Activated naive CD4-positive, alpha-beta T cell treated with anti-CD3 and anti-CD28 coated beads, Interleukin-2, amount 50 U/mL, for 72 hours (primary cell): ENCODE data around the gene CYTH2. TPM values are rescaled to one million over a fixed set of nuclear protein-coding genes. Genes with fewer than 3 reads are reported as not detected.

Experiments used
- total RNA-seq, 2 donors: library from RNA; stranded (reverse); gene quantifications; one replicate each; pipeline ENCODE4 v1.2.3, GENCODE V29; 2022

CYTH2 gene
- total RNA-seq, 2 donors from 2014 or later: 32.4 to 64.1 TPM

Other genes starting within 250 kb of the CYTH2 start
- 100 to 1,000 TPM in 1 of 2 donors, 10 to 100 TPM in 1; 99.5 to 147 TPM for gene CARD8, start 213.5 kb upstream of the CYTH2 start, total RNA-seq
- gene ZNF114, start 199.3 kb upstream of the CYTH2 start, total RNA-seq: under 1 TPM in 1 of 2 donors, not detected in 1; 0.31 TPM
- 100 to 1,000 TPM in 1 of 2 donors, 10 to 100 TPM in 1; 55.4 to 211 TPM for gene EMP3, start 143.8 kb upstream of the CYTH2 start, total RNA-seq
- 10 to 100 TPM; 24.1 to 48.1 TPM for gene TMEM143, start 105.4 kb upstream of the CYTH2 start, total RNA-seq
- gene SYNGR4, start 105.0 kb upstream of the CYTH2 start, total RNA-seq: under 1 TPM in 1 of 2 donors, not detected in 1; 0.41 TPM
- gene KDELR1, start 77.8 kb upstream of the CYTH2 start, total RNA-seq: 100 to 1,000 TPM in 1 of 2 donors, 10 to 100 TPM in 1; 91.1 to 108 TPM
- under 1 TPM; 0.23 to 0.45 TPM for gene GRIN2D, start 75.7 kb upstream of the CYTH2 start, total RNA-seq
- gene GRWD1, start 23.4 kb upstream of the CYTH2 start, total RNA-seq: 10 to 100 TPM; 32.8 to 46.3 TPM
- gene KCNJ14, start 13.8 kb upstream of the CYTH2 start, total RNA-seq: 1 to 10 TPM; 2.1 to 2.3 TPM
- gene LMTK3, start 42.5 kb downstream of the CYTH2 start, total RNA-seq: 1 to 10 TPM; 2.9 to 9.5 TPM
- not detected for gene SULT2B1, start 82.8 kb downstream of the CYTH2 start, total RNA-seq
- not detected for gene SPACA4, start 137.4 kb downstream of the CYTH2 start, total RNA-seq
- gene FAM83E, start 145.7 kb downstream of the CYTH2 start, total RNA-seq: 1 to 10 TPM; 5.5 to 9.1 TPM
- gene RPL18, start 149.8 kb downstream of the CYTH2 start, total RNA-seq: 1,000 to 10,000 TPM; 2,030 to 2,264 TPM
- 10 to 100 TPM; 25.7 to 40.4 TPM for gene SPHK2, start 150.1 kb downstream of the CYTH2 start, total RNA-seq
- 10 to 100 TPM; 10.5 to 16.9 TPM for gene DBP, start 168.0 kb downstream of the CYTH2 start, total RNA-seq
- 10 to 100 TPM in 1 of 2 donors, 1 to 10 TPM in 1; 7.9 to 10.9 TPM for gene CA11, start 176.8 kb downstream of the CYTH2 start, total RNA-seq
- 1 to 10 TPM; 1.6 to 2.5 TPM for gene NTN5, start 203.6 kb downstream of the CYTH2 start, total RNA-seq
- not detected for gene FUT2, start 226.6 kb downstream of the CYTH2 start, total RNA-seq